ENCODE results near the gene ALPK3. TPM values are rescaled to one million over a fixed set of nuclear protein-coding genes. Genes with fewer than 3 reads are reported as not detected.

Gene ALPK3
- total RNA-seq, 3 donors from 2014 or later (not counting 1 experiment from before 2014, with no cell fraction given): 0.35 to 1.1 (median 0.63) TPM

DNA sequence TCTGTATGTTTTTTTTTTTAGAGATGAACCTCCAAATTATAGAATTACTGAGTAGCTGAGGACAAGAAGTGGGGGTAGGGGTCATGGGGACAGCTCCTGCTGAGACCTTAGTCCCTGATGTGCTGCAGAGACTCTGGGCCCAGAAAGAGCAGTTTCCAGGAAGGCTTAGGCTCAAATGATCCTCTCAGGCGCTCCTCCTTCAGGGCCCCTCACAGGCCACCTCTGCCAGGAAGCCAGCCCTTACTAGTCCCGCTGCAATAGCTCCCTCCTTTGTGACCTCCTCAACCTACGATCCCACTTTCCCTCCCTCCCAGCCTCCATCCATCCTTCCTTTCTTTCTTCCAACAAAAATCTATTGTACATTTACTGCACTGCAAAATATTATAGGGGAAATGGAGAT is 91.9 kb downstream of the ALPK3 start:
- 88% methylated on average over 2 of the region's 3 CpGs for WGBS (ENCODE audit: insufficient coverage)
- H3K36me3 Mint-ChIP-seq: no peaks in the 10 kb centered on the region
- no peak overlapping the region for H3K4me3 Mint-ChIP-seq
- H3K4me1 ChIP-seq (ENCODE audit: control insufficient read depth, insufficient read depth, low read length): no peaks in the 10 kb centered on the region
- H3K27ac ChIP-seq (ENCODE audit: low read length): no peak overlapping the region
- TF ChIP-seq, protein P1, sequence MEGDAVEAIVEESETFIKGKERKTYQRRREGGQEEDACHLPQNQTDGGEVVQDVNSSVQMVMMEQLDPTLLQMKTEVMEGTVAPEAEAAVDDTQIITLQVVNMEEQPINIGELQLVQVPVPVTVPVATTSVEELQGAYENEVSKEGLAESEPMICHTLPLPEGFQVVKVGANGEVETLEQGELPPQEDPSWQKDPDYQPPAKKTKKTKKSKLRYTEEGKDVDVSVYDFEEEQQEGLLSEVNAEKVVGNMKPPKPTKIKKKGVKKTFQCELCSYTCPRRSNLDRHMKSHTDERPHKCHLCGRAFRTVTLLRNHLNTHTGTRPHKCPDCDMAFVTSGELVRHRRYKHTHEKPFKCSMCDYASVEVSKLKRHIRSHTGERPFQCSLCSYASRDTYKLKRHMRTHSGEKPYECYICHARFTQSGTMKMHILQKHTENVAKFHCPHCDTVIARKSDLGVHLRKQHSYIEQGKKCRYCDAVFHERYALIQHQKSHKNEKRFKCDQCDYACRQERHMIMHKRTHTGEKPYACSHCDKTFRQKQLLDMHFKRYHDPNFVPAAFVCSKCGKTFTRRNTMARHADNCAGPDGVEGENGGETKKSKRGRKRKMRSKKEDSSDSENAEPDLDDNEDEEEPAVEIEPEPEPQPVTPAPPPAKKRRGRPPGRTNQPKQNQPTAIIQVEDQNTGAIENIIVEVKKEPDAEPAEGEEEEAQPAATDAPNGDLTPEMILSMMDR (IDR thresholded peaks at IDR 0.05): no peak
- H3K27me3 ChIP-seq (ENCODE audit: control insufficient read depth, insufficient read depth, low read length): no peaks in the 10 kb centered on the region
- intact Hi-C loops (cut with micrococcal nuclease): no loop called here
- no peaks in the 10 kb centered on the region for H3K9me3 ChIP-seq (ENCODE audit: control insufficient read depth, insufficient read depth, low read length)
- H3K9me3 Mint-ChIP-seq: no peaks in the 10 kb centered on the region
- no peaks in the 10 kb centered on the region for H3K36me3 ChIP-seq (ENCODE audit: control insufficient read depth, insufficient read depth, low read length)
- no peaks in the 10 kb centered on the region for H3K27me3 Mint-ChIP-seq (ENCODE audit: low read depth in 2 of 2)
- no peak for ATAC-seq
- H3K4me3 ChIP-seq (ENCODE audit: low read length): no peak overlapping the region
- H3K27ac Mint-ChIP-seq: no peak overlapping the region
- no peaks in the 10 kb centered on the region for H3K4me1 Mint-ChIP-seq
- DNase-seq: no peak

DNA sequence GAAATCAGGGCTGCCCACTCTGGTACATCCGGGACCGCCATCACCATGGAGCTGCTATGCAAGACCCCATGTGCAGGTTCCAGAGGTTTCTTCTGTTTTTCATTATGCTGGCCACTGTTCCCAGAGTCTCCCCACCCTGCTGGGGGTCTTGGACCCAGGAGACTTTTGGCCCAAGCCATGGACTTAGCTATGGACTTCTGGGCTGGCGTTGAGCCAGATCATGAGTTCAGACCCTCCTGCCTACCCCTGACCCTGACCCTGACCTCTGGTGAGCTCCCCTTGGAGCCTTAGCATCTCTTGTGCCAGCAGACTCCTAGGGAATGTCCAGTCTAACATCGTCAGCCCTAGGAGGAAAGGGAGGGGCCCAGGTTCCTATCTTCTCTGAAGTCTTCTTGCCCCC is 92.6 kb downstream of the ALPK3 start:
- 85% methylated on average over 4 of the region's 4 CpGs for WGBS (ENCODE audit: insufficient coverage)

DNA sequence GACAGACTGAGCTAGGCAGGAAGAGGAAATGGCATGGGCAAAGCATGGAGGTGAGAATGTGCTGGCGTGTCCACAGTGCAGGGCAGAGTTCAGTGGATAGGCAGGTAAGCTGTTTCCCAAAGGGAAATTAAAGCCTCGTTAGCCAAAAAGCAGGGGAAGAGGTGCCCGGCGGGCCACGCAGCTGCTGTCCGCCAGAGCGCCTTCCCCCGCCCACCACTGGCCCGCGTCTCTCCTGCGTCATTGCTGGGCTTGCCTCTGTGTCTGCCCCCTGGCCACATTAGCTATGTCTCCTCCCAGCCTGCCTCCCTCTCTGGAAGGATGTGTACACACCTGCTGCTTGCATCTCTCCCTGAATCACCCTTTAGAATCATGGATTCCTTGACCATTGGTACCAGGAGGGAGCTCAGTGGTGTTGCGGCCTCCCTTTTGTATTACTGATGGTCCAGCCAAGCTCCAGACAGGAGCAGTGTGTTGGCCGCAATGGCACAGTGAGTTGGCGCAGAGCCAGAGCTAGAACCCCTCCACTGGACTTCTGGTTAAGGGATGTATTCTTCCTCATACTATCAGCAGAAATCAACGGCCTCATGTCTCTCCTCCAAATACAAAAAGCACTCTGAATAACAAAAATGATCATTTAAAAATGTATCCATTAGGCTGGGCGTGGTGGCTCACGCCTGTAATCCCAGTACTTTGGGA is 93.9 kb downstream of the ALPK3 start:
- Mint-ChIP-seq H3K27ac (no peak overlapping the region), H3K9me3 (no peaks in the 10 kb centered on the region), H3K4me3 (no peak overlapping the region), H3K36me3 (no peaks in the 10 kb centered on the region), H3K4me1 (peaks cover 14% of the 10 kb centered on the region in 2 donors), H3K27me3 (ENCODE audit: low read depth in 2 of 2) (peaks cover 0 to 2% of the 10 kb centered on the region in 2 donors)
- DNase-seq (no peak), ATAC-seq (no peak)
- TF ChIP-seq, protein P1 (IDR thresholded peaks at IDR 0.05): no peak
- WGBS (ENCODE audit: insufficient coverage): 93% methylated on average over 17 of the region's 17 CpGs
- Histone ChIP-seq H3K27ac (ENCODE audit: low read length) (no peak overlapping the region), H3K36me3 (ENCODE audit: control insufficient read depth, insufficient read depth, low read length) (no peaks in the 10 kb centered on the region), H3K27me3 (ENCODE audit: control insufficient read depth, insufficient read depth, low read length) (no peaks in the 10 kb centered on the region), H3K4me1 (ENCODE audit: control insufficient read depth, insufficient read depth, low read length) (peaks cover 12% of the 10 kb centered on the region), H3K9me3 (ENCODE audit: control insufficient read depth, insufficient read depth, low read length) (no peaks in the 10 kb centered on the region), H3K4me3 (ENCODE audit: low read length) (no peak overlapping the region)
- intact Hi-C loops (cut with micrococcal nuclease): no loop called here

More for the DNA sequence above, 92.6 kb downstream of the ALPK3 start:
- Histone ChIP-seq H3K27ac (ENCODE audit: low read length) (no peak overlapping the region), H3K36me3 (ENCODE audit: control insufficient read depth, insufficient read depth, low read length) (no peaks in the 10 kb centered on the region), H3K9me3 (ENCODE audit: control insufficient read depth, insufficient read depth, low read length) (no peaks in the 10 kb centered on the region), H3K27me3 (ENCODE audit: control insufficient read depth, insufficient read depth, low read length) (no peaks in the 10 kb centered on the region), H3K4me1 (ENCODE audit: control insufficient read depth, insufficient read depth, low read length) (peaks cover 2% of the 10 kb centered on the region), H3K4me3 (ENCODE audit: low read length) (no peak overlapping the region)
- ATAC-seq (no peak), DNase-seq (no peak)
- Mint-ChIP-seq H3K36me3 (no peaks in the 10 kb centered on the region), H3K27ac (no peak overlapping the region), H3K4me3 (no peak overlapping the region), H3K4me1 (peaks cover 2% of the 10 kb centered on the region in 2 donors), H3K27me3 (ENCODE audit: low read depth in 2 of 2) (peaks cover 0 to under 1% of the 10 kb centered on the region in 2 donors), H3K9me3 (no peaks in the 10 kb centered on the region)
- TF ChIP-seq, protein P1 (IDR thresholded peaks at IDR 0.05): no peak
- intact Hi-C loops (cut with micrococcal nuclease): no loop called here

Measured in natural killer cell (primary cell).